Frontal cortex (tissue), 4 donors: ENCODE results near the gene STX18. TPM values are rescaled to one million over a fixed set of nuclear protein-coding genes. Genes with fewer than 3 reads are reported as not detected.

ENCODE experiments used
- DNase-seq, 2 donors: peaks; one replicate each; pipeline ENCODE4 v3.0.0; 2012; ENCODE audit warnings: low spot score in 2 of 2
- FAIRE-seq: peaks from 2 replicates; lab custom pipeline; 2012; peaks lifted over from hg19 to GRCh38; lab: Jason Lieb, UNC
- total RNA-seq: library from RNA; depleted of rRNA; stranded (reverse); fragments of >200 nt; gene quantifications from one replicate; pipeline ENCODE4 v1.2.3, GENCODE V29; 2014
- donor health status: control.
- donor health status: control.
- donor health status: control.

STX18 gene
- total RNA-seq, 1 donor from 2014 or later: 17.9 TPM

GRCh38 chr4:4457803-4458553 lies 83.9 kb downstream of the STX18 start:
- FAIRE-seq: no peak

GRCh38 chr4:4456816-4457578 lies 84.9 kb downstream of the STX18 start:
- FAIRE-seq (no peak), DNase-seq (no peak)

More at GRCh38 chr4:4457803-4458553, 83.9 kb downstream of the STX18 start:
- no peak for DNase-seq

- FAIRE-seq (no peak), DNase-seq (no peak)
Measured at GRCh38 chr4:4456351-4456750, 85.5 kb downstream of the STX18 start.

- no peak for DNase-seq
- FAIRE-seq: no peak
Measured at GRCh38 chr4:4455210-4455865, 86.5 kb downstream of the STX18 start.

GRCh38 chr4:4446434-4446833 lies 95.4 kb downstream of the STX18 start:
- no peak for FAIRE-seq
- DNase-seq: no peak

GRCh38 chr4:4443821-4444220 lies 98.0 kb downstream of the STX18 start:
- FAIRE-seq (no peak), DNase-seq (no peak)

- FAIRE-seq: no peak
- no peak for DNase-seq
Measured at GRCh38 chr4:4440333-4441061, 101.4 kb downstream of the STX18 start.

- FAIRE-seq (no peak), DNase-seq (no peak)
Measured at GRCh38 chr4:4439782-4440181, 102.1 kb downstream of the STX18 start.

GRCh38 chr4:4438891-4439290 lies 103.0 kb downstream of the STX18 start:
- FAIRE-seq: no peak
- no peak for DNase-seq

- FAIRE-seq (no peak), DNase-seq (no peak)
Measured at GRCh38 chr4:4437798-4438470, 103.9 kb downstream of the STX18 start.

GRCh38 chr4:4436244-4436823 lies 105.5 kb downstream of the STX18 start:
- FAIRE-seq (no peak), DNase-seq (no peak)

- FAIRE-seq (no peak), DNase-seq (no peak)
Measured at GRCh38 chr4:4433941-4434340, 107.9 kb downstream of the STX18 start.

- FAIRE-seq: no peak
- DNase-seq: no peak
Measured at GRCh38 chr4:4432341-4433125, 109.3 kb downstream of the STX18 start.

GRCh38 chr4:4430492-4431195 lies 111.2 kb downstream of the STX18 start:
- DNase-seq (peak; percentile 17 to 45), FAIRE-seq (no peak)

- FAIRE-seq (no peak), DNase-seq (no peak)
Measured at GRCh38 chr4:4428966-4429875, 112.6 kb downstream of the STX18 start.

GRCh38 chr4:4427886-4428285 lies 114.0 kb downstream of the STX18 start:
- DNase-seq (no peak), FAIRE-seq (no peak)
